Ascending aorta (tissue), 2 donors: Measurements from ENCODE around the gene ACO2. TPM values are rescaled to one million over a fixed set of nuclear protein-coding genes. Genes with fewer than 3 reads are reported as not detected.
A peak's percentile ranks its signal among the peaks of the same experiment; 100 is the strongest.
"Not testable (repeated sequence)": the region's sequence is repeated elsewhere in the genome, so short reads cannot be mapped to it uniquely, and the experiment has no call there.

Source experiments
- DNase-seq, 2 donors: peaks; one replicate each; pipeline ENCODE4 v3.0.0-alpha.2; 2019; ENCODE audit warnings: low spot score in 2 of 2
- H3K27ac ChIP-seq, 2 donors: fragments of 200-600 bp; sonication (generic); one replicate each; pipeline ENCODE4 v1.5.1; 2016 to 2017; ENCODE audit warnings: mild to moderate bottlenecking in 1 of 2
- H3K27me3 ChIP-seq: fragments of 200-600 bp; sonication (generic); one replicate; pipeline ENCODE4 v1.5.1; 2017
- H3K36me3 ChIP-seq, 2 donors: fragments of 200-600 bp; sonication (generic); one replicate each; pipeline ENCODE4 v1.5.1; 2016
- H3K4me1 ChIP-seq, 2 donors: fragments of 200-600 bp; sonication (generic); one replicate each; pipeline ENCODE4 v1.5.1; 2016 to 2017; ENCODE audit warnings: mild to moderate bottlenecking in 1 of 2
- H3K4me3 ChIP-seq, 2 donors: fragments of 200-600 bp; sonication (generic); one replicate each; pipeline ENCODE4 v1.5.1; 2016 to 2017; ENCODE audit warnings: mild to moderate bottlenecking in 1 of 2
- H3K9me3 ChIP-seq, 2 donors: fragments of 200-600 bp; sonication (generic); one replicate each; pipeline ENCODE4 v1.5.1; 2016
- CTCF ChIP-seq, 3 experiments: fragments of 200-600 bp in 2 of 3; fragments of 450-650 bp in 1 of 3; sonication (generic) in 2 of 3; IDR thresholded peaks; one replicate each; pipeline ENCODE4 v1.5.1; 2016 to 2019; ENCODE audit warnings: antibody characterized with exemption in 3 of 3, mild to moderate bottlenecking in 1 of 3, moderate library complexity in 1 of 3
- intact Hi-C: fragments of 100-400 bp; cut with DNase I; formaldehyde crosslinking; loops from one replicate; pipeline ENCODE4 v1.15.1; 2023
- total RNA-seq: library from RNA; depleted of rRNA; stranded (reverse); fragments of >200 nt; gene quantifications from one replicate; pipeline ENCODE4 v1.1.0, GENCODE V29; 2016

ACO2 gene
- total RNA-seq = 81.1 TPM

- Histone ChIP-seq H3K27me3 (no peaks in the 10 kb centered on the region), H3K4me1 (peaks cover 3 to 17% of the 10 kb centered on the region in 2 donors), H3K36me3 (peaks cover 25 to 38% of the 10 kb centered on the region in 2 donors), H3K27ac (peak within 1 kb of the TSS; percentile 93 to 96), H3K9me3 (no peaks in the 10 kb centered on the region), H3K4me3 (peak within 1 kb of the TSS; percentile 94 to 97)
- intact Hi-C loops = loop anchor here (1.0 to 5.0 kb wide), 6 partner anchors 20 to 516 kb away; partner anchors contain the start of genes RBX1 and TEF
- TF ChIP-seq CTCF (IDR thresholded peaks at IDR 0.05) = no peak
- peak; percentile 87 to 98 for DNase-seq
These were observed at the start of gene ACO2, which contains the start of gene PHF5A for GRCh38 chr22:41468381-41469217. Gene ACO2, plus strand, starts transcription at chr22:41469117. Its CDS starts 30 bp downstream, at chr22:41469147. Gene PHF5A, minus strand, starts transcription at chr22:41468692. Its CDS starts 39 bp downstream, at chr22:41468653.

GRCh38 chr22:41425660-41426365 lies 43.1 kb upstream of the ACO2 start:
- no peaks in the 10 kb centered on the region for H3K4me1 ChIP-seq
- no peaks in the 10 kb centered on the region for H3K27me3 ChIP-seq
- H3K9me3 ChIP-seq = no peaks in the 10 kb centered on the region
- intact Hi-C loops = no loop called here
- no peak for DNase-seq
- no peak for TF ChIP-seq CTCF (IDR thresholded peaks at IDR 0.05)
- H3K27ac ChIP-seq = no peak overlapping the region
- H3K36me3 ChIP-seq = peaks cover 17 to 44% of the 10 kb centered on the region in 2 donors
- no peak overlapping the region for H3K4me3 ChIP-seq

- Histone ChIP-seq H3K9me3 (no peaks in the 10 kb centered on the region), H3K4me3 (no peak overlapping the region), H3K27me3 (no peaks in the 10 kb centered on the region), H3K27ac (peak overlapping the region in 1 of 2 donors; percentile 2), H3K4me1 (peaks cover 0 to 5% of the 10 kb centered on the region in 2 donors), H3K36me3 (peaks cover 36 to 59% of the 10 kb centered on the region in 2 donors)
- no peak for DNase-seq
- TF ChIP-seq CTCF (IDR thresholded peaks at IDR 0.05) = no peak
- intact Hi-C loops = loop anchor here (2.0 kb wide), 1 partner anchor 69 kb away; no protein-coding TSS in a partner anchor
These were observed 39.5 kb upstream of the ACO2 start for GRCh38 chr22:41429232-41429950.

- no peak for TF ChIP-seq CTCF (IDR thresholded peaks at IDR 0.05)
- H3K4me3 ChIP-seq = no peak overlapping the region
- no peaks in the 10 kb centered on the region for H3K9me3 ChIP-seq
- H3K27me3 ChIP-seq = no peaks in the 10 kb centered on the region
- no peak for DNase-seq
- intact Hi-C loops = loop anchor here (2.0 kb wide), 1 partner anchor 69 kb away; no protein-coding TSS in a partner anchor
- H3K36me3 ChIP-seq = peaks cover 42 to 61% of the 10 kb centered on the region in 2 donors
- peaks cover 0 to 9% of the 10 kb centered on the region in 2 donors for H3K4me1 ChIP-seq
- H3K27ac ChIP-seq = no peak overlapping the region
These were observed 39.0 kb upstream of the ACO2 start for GRCh38 chr22:41429951-41430332.

- Histone ChIP-seq H3K27ac (peak overlapping the region in 1 of 2 donors; percentile 1), H3K36me3 (peaks cover 50 to 68% of the 10 kb centered on the region in 2 donors), H3K4me1 (peaks cover 3 to 18% of the 10 kb centered on the region in 2 donors), H3K9me3 (no peaks in the 10 kb centered on the region), H3K4me3 (no peak overlapping the region), H3K27me3 (no peaks in the 10 kb centered on the region)
- TF ChIP-seq CTCF (IDR thresholded peaks at IDR 0.05) = no peak
- intact Hi-C loops = no loop called here
- DNase-seq = no peak
These were observed 37.3 kb upstream of the ACO2 start for GRCh38 chr22:41431656-41432055.

- intact Hi-C loops, H3K9me3 ChIP-seq, H3K27me3 ChIP-seq, DNase-seq, H3K4me3 ChIP-seq, H3K27ac ChIP-seq: not testable (repeated sequence)
- Histone ChIP-seq H3K36me3 (peaks cover 54 to 69% of the 10 kb centered on the region in 2 donors), H3K4me1 (peaks cover 3 to 18% of the 10 kb centered on the region in 2 donors)
These were observed 35.4 kb upstream of the ACO2 start for GRCh38 chr22:41433480-41433879.

GRCh38 chr22:41434361-41435003 lies 34.4 kb upstream of the ACO2 start:
- intact Hi-C loops, DNase-seq, H3K4me3 ChIP-seq, H3K27me3 ChIP-seq, H3K9me3 ChIP-seq: not testable (repeated sequence)
- peak overlapping the region; percentile 19 to 34 for H3K27ac ChIP-seq
- peaks cover 58 to 65% of the 10 kb centered on the region in 2 donors for H3K36me3 ChIP-seq
- peaks cover 8 to 23% of the 10 kb centered on the region in 2 donors for H3K4me1 ChIP-seq
